ENCODE results near the gene F11R. TPM values are rescaled to one million over a fixed set of nuclear protein-coding genes. Genes with fewer than 3 reads are reported as not detected.
A peak's percentile ranks its signal among the peaks of the same experiment; 100 is the strongest.

F11R gene
- polyA plus RNA-seq, 1 experiment, result 2.0 TPM

GRCh38 chr1:161044535-161044907 is 23.6 kb upstream of the F11R start:
- ChIA-PET POLR2A (interaction anchor here (0.5 to 3.1 kb wide), 5 partner anchors 10 to 88 kb away, joined by 4 to 10 read pairs (median 7); partner anchors contain the start of genes DEDD and NECTIN4), CTCF (interaction anchor here (1.1 to 4.3 kb wide), 4 partner anchors 27 to 53 kb away, joined by 3 to 44 read pairs (median 6); partner anchors contain the start of gene KLHDC9)
- peaks cover 19% of the 10 kb centered on the region for H3K9me3 ChIP-seq (ENCODE audit: control insufficient read depth, insufficient read depth, low read length)
- peak overlapping the region; percentile 86 for H3K4me3 ChIP-seq (ENCODE audit: low read depth, low read length)
- H3K27ac ChIP-seq (ENCODE audit: low read depth, low read length), result peak overlapping the region; percentile 95
- H3K27me3 ChIP-seq (ENCODE audit: control insufficient read depth, insufficient read depth, low read length), result no peaks in the 10 kb centered on the region
- no peak for TF ChIP-seq CTCF (IDR thresholded peaks at IDR 0.05; ENCODE audit: low read depth, low read length)
- DNase-seq (ENCODE audit: low read depth, low spot score), result no peak

- Histone ChIP-seq H3K4me3 (ENCODE audit: low read depth, low read length) (no peak overlapping the region), H3K9me3 (ENCODE audit: control insufficient read depth, insufficient read depth, low read length) (no peaks in the 10 kb centered on the region; the same call in 1 of the 2 replicates), H3K27ac (ENCODE audit: low read depth, low read length) (no peak overlapping the region), H3K27me3 (ENCODE audit: control insufficient read depth, insufficient read depth, low read length) (no peaks in the 10 kb centered on the region)
- ChIA-PET POLR2A (no interaction called here), CTCF (interaction anchor here (1.0 to 3.6 kb wide), 2 partner anchors 46 to 58 kb away, joined by 7 to 39 read pairs; partner anchors contain the start of gene KLHDC9)
- DNase-seq (ENCODE audit: low read depth, low spot score), result no peak
- no peak for TF ChIP-seq CTCF (IDR thresholded peaks at IDR 0.05; ENCODE audit: low read depth, low read length)
Measured at GRCh38 chr1:161039546-161039945, 18.6 kb upstream of the F11R start.

- no peak for TF ChIP-seq CTCF (IDR thresholded peaks at IDR 0.05; ENCODE audit: low read depth, low read length)
- Histone ChIP-seq H3K4me3 (ENCODE audit: low read depth, low read length) (no peak overlapping the region), H3K27me3 (ENCODE audit: control insufficient read depth, insufficient read depth, low read length) (no peaks in the 10 kb centered on the region), H3K27ac (ENCODE audit: low read depth, low read length) (no peak overlapping the region), H3K9me3 (ENCODE audit: control insufficient read depth, insufficient read depth, low read length) (no peaks in the 10 kb centered on the region; the same call in 1 of the 2 replicates)
- POLR2A ChIA-PET, result no interaction called here
- CTCF ChIA-PET, result no interaction called here
- DNase-seq (ENCODE audit: low read depth, low spot score), result no peak
Measured at GRCh38 chr1:161039154-161039545, 18.2 kb upstream of the F11R start.

GRCh38 chr1:161038523-161039153 is 17.7 kb upstream of the F11R start, which contains the start of gene TSTD1:
Gene TSTD1, minus strand, starts transcription at chr1:161038964. Its CDS starts 75 bp downstream, at chr1:161038889.
- no peak for DNase-seq (ENCODE audit: low read depth, low spot score)
- Histone ChIP-seq H3K27ac (ENCODE audit: low read depth, low read length) (no peak within 1 kb of the TSS), H3K27me3 (ENCODE audit: control insufficient read depth, insufficient read depth, low read length) (no peaks in the 10 kb centered on the region), H3K4me3 (ENCODE audit: low read depth, low read length) (no peak within 1 kb of the TSS), H3K9me3 (ENCODE audit: control insufficient read depth, insufficient read depth, low read length) (no peaks in the 10 kb centered on the region; the same call in 1 of the 2 replicates)
- ChIA-PET CTCF (no interaction called here), POLR2A (no interaction called here)
- TF ChIP-seq CTCF (IDR thresholded peaks at IDR 0.05; ENCODE audit: low read depth, low read length), result no peak
